PC-3 (cell line): Measurements from ENCODE around the gene IWS1. TPM values are rescaled to one million over a fixed set of nuclear protein-coding genes. Genes with fewer than 3 reads are reported as not detected.

ENCODE experiments used
- ATAC-seq: fragments of 200-7000 bp; cut with Tn5 transposase; 2 replicates; pipeline ENCODE4 v1.9.1; 2020; ENCODE audit warnings: mild to moderate bottlenecking, moderate library complexity
- BruUV-seq: library from RNA; stranded (reverse); fragments of 400-500 nt; replicated peaks from 2 replicates; lab custom pipeline; 2021; lab: Mats Ljungman, UMichigan
- CTCF ChIA-PET: fragments of 300-600 bp; sonication (Branson Sonifier 250); formaldehyde crosslinking; loops from one replicate; lab custom pipeline; 2022; ENCODE audit warnings: antibody characterized with exemption; lab: Charles Lee
- POLR2A ChIA-PET: fragments of 300-600 bp; sonication (Branson Sonifier 250); formaldehyde crosslinking; loops from one replicate; lab custom pipeline; 2022; ENCODE audit warnings: antibody characterized with exemption; ENCODE audit not compliant: unreplicated experiment; lab: Charles Lee
- DNase-seq: peaks from one replicate; pipeline ENCODE4 v3.0.0-alpha.2; 2015
- H2AFZ ChIP-seq: fragments of 300-600 bp; sonication (generic); 2 replicates; pipeline ENCODE4 v1.6.0; 2016; ENCODE audit warnings: antibody characterized with exemption, low read length
- H3F3A ChIP-seq: fragments of 300-600 bp; sonication (generic); one replicate; pipeline ENCODE4 v1.6.0; 2017; ENCODE audit warnings: antibody characterized with exemption, low read length, control low read depth, mild to moderate bottlenecking; ENCODE audit not compliant: unreplicated experiment
- H3K27ac ChIP-seq: fragments of 300-600 bp; sonication (generic); 2 replicates; pipeline ENCODE4 v1.5.1; 2016; ENCODE audit warnings: mild to moderate bottlenecking, low read length
- H3K27me3 ChIP-seq: fragments of 300-600 bp; sonication (generic); 2 replicates; pipeline ENCODE4 v1.6.1; 2016; ENCODE audit warnings: low read length, mixed read lengths
- H3K36me3 ChIP-seq: fragments of 300-600 bp; sonication (generic); 2 replicates; pipeline ENCODE4 v1.6.1; 2016; ENCODE audit warnings: low read depth, mixed run types, low read length, mixed read lengths
- H3K4me1 ChIP-seq: fragments of 300-600 bp; sonication (generic); 2 replicates; pipeline ENCODE4 v1.5.1; 2016; ENCODE audit warnings: low read length; ENCODE audit not compliant: insufficient read depth
- H3K4me2 ChIP-seq: fragments of 300-600 bp; sonication (generic); 2 replicates; pipeline ENCODE4 v1.6.0; 2016; ENCODE audit warnings: low read length
- H3K4me3 ChIP-seq: fragments of 300-600 bp; sonication (generic); 2 replicates; pipeline ENCODE4 v1.5.1; 2016; ENCODE audit warnings: mild to moderate bottlenecking, low read length, mixed read lengths
- H3K79me2 ChIP-seq: fragments of 300-600 bp; sonication (generic); 2 replicates; pipeline ENCODE4 v1.6.1; 2017; ENCODE audit warnings: low read length, mixed read lengths
- H3K9ac ChIP-seq: fragments of 300-600 bp; sonication (generic); 2 replicates; pipeline ENCODE4 v1.6.0; 2016; ENCODE audit warnings: mild to moderate bottlenecking, low read length
- H3K9me2 ChIP-seq: fragments of 300-600 bp; sonication (generic); replicated peaks from 2 replicates; pipeline ENCODE4 v1.6.1; 2016; ENCODE audit warnings: mixed run types, low read length, mixed read lengths
- H3K9me3 ChIP-seq: fragments of 300-600 bp; sonication (generic); 2 replicates; pipeline ENCODE4 v1.6.1; 2016; ENCODE audit warnings: low read length, mixed read lengths
- H4K20me1 ChIP-seq: fragments of 300-600 bp; sonication (generic); 2 replicates; pipeline ENCODE4 v1.6.1; 2016; ENCODE audit warnings: low read length, mixed read lengths
- CTCF ChIP-seq: fragments of 300-600 bp; sonication (generic); conservative IDR thresholded peaks from 2 replicates; pipeline ENCODE4 v1.5.1; 2017; ENCODE audit warnings: antibody characterized with exemption, low read depth, mild to moderate bottlenecking, low read length
- EZH2 ChIP-seq: fragments of 300-600 bp; sonication (generic); IDR thresholded peaks from one replicate; pipeline ENCODE4 v1.6.1; 2017; ENCODE audit warnings: antibody characterized with exemption, mild to moderate bottlenecking, low read length; ENCODE audit not compliant: unreplicated experiment
- EZH2phosphoT487 ChIP-seq: fragments of 300-600 bp; sonication (generic); IDR thresholded peaks from 2 replicates; pipeline ENCODE4 v1.6.1; 2018; ENCODE audit warnings: mild to moderate bottlenecking, antibody characterized with exemption, low read length, borderline replicate concordance
- intact Hi-C: fragments of 100-400 bp; cut with micrococcal nuclease; formaldehyde crosslinking; loops from 2 replicates; pipeline ENCODE4 v1.9.0; 2023
- total RNA-seq: library from RNA; depleted of rRNA; stranded (reverse); fragments of >200 nt; gene quantifications from 2 replicates; pipeline ENCODE4 v1.2.3, GENCODE V29; 2014

The IWS1 gene
- total RNA-seq, 1 experiment from 2014 or later = 51.4 TPM

GRCh38 chr2:127514076-127514475 is 12.2 kb downstream of the IWS1 start:
- H3K9me3 ChIP-seq = no peaks in the 10 kb centered on the region
- H3K9ac ChIP-seq = no peak overlapping the region
- H4K20me1 ChIP-seq = peaks cover 19% of the 10 kb centered on the region
- no peak overlapping the region for H3K4me3 ChIP-seq
- ATAC-seq (no peak), DNase-seq (no peak)
- no TSS peak for BruUV-seq
- no peaks in the 10 kb centered on the region for H3K9me2 ChIP-seq
- H3F3A ChIP-seq = peaks cover 3% of the 10 kb centered on the region
- no peak overlapping the region for H2AFZ ChIP-seq
- peaks cover 18% of the 10 kb centered on the region for H3K4me1 ChIP-seq
- H3K4me2 ChIP-seq = no peak overlapping the region
- no peak for TF ChIP-seq EZH2
- no peak for TF ChIP-seq CTCF
- TF ChIP-seq EZH2phosphoT487 = no peak
- no peak overlapping the region for H3K27ac ChIP-seq
- peaks cover 44% of the 10 kb centered on the region; the same call in 1 of the 2 replicates for H3K36me3 ChIP-seq
- intact Hi-C loops = no loop called here
- ChIA-PET POLR2A (no interaction called here), CTCF (no interaction called here)
- no peaks in the 10 kb centered on the region for H3K27me3 ChIP-seq
- H3K79me2 ChIP-seq = peaks cover 100% of the 10 kb centered on the region

GRCh38 chr2:127512362-127512761 is 13.9 kb downstream of the IWS1 start:
- Histone ChIP-seq H3K79me2 (peaks cover 96% of the 10 kb centered on the region), H3K9me2 (no peaks in the 10 kb centered on the region)
- no peak for TF ChIP-seq CTCF
- TF ChIP-seq EZH2 = no peak
- no peak for TF ChIP-seq EZH2phosphoT487

GRCh38 chr2:127511917-127512316 is 14.4 kb downstream of the IWS1 start:
- POLR2A ChIA-PET = no interaction called here
- no peak for ATAC-seq
- BruUV-seq = no TSS peak

More at GRCh38 chr2:127512362-127512761, 13.9 kb downstream of the IWS1 start:
- BruUV-seq = no TSS peak
- DNase-seq = no peak
- H3K4me3 ChIP-seq = no peak overlapping the region
- H4K20me1 ChIP-seq = peaks cover 24% of the 10 kb centered on the region
- no peak overlapping the region for H2AFZ ChIP-seq
- H3K9me3 ChIP-seq = no peaks in the 10 kb centered on the region
- peaks cover 32% of the 10 kb centered on the region for H3K4me1 ChIP-seq
- intact Hi-C loops = no loop called here
- peaks cover 6% of the 10 kb centered on the region for H3F3A ChIP-seq
- POLR2A ChIA-PET = no interaction called here
- CTCF ChIA-PET = no interaction called here
- no peak overlapping the region for H3K27ac ChIP-seq
- H3K27me3 ChIP-seq = no peaks in the 10 kb centered on the region
- H3K36me3 ChIP-seq = peaks cover 37% of the 10 kb centered on the region; the same call in 1 of the 2 replicates
- no peak overlapping the region for H3K4me2 ChIP-seq
- no peak for ATAC-seq
- H3K9ac ChIP-seq = no peak overlapping the region

More at GRCh38 chr2:127511917-127512316, 14.4 kb downstream of the IWS1 start:
- H3K27ac ChIP-seq = no peak overlapping the region
- H4K20me1 ChIP-seq = peaks cover 24% of the 10 kb centered on the region
- CTCF ChIA-PET = no interaction called here
- H3K4me2 ChIP-seq = no peak overlapping the region
- no peak overlapping the region for H2AFZ ChIP-seq
- no peak overlapping the region for H3K9ac ChIP-seq
- peaks cover 37% of the 10 kb centered on the region for H3K4me1 ChIP-seq
- DNase-seq = no peak
- H3K4me3 ChIP-seq = no peak overlapping the region
- peaks cover 96% of the 10 kb centered on the region for H3K79me2 ChIP-seq
- intact Hi-C loops = no loop called here
- no peaks in the 10 kb centered on the region for H3K9me2 ChIP-seq
- peaks cover 32% of the 10 kb centered on the region; the same call in 1 of the 2 replicates for H3K36me3 ChIP-seq
- no peaks in the 10 kb centered on the region for H3K27me3 ChIP-seq
- peaks cover 6% of the 10 kb centered on the region for H3F3A ChIP-seq
- H3K9me3 ChIP-seq = no peaks in the 10 kb centered on the region
- TF ChIP-seq EZH2 = no peak
- no peak for TF ChIP-seq CTCF
- no peak for TF ChIP-seq EZH2phosphoT487
